ENCODE results near the gene TOE1.
A peak's percentile ranks its signal among the peaks of the same experiment; 100 is the strongest.

The TOE1 gene

DNA sequence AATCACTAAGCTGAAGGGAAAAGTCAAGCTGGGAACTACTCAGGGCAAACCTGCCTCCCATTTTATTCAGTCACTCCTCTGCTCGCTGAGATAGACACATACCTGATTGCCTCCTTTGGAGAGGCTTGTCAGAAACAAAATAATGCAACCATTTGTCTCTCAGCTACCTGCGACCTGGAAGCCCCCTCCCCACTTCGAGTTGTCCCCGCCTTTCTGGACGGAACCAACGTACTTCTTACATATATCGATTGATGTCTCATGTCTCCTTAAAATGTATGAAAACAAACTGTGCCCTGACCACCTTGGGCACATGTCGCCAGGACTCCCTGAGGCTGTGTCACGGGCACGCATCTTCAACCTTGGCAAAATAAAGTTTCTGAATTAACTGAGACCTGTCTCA lies 34.7 kb upstream of the TOE1 start:
- TF ChIP-seq POLR2AphosphoS5 (IDR thresholded peaks at IDR 0.05; ENCODE audit: low read depth, low read length), result no peak
- TF ChIP-seq TAF1 (IDR thresholded peaks at IDR 0.05; ENCODE audit: borderline replicate concordance, low read depth, low read length), result no peak
- no peak for TF ChIP-seq POLR2A (IDR thresholded peaks at IDR 0.05; ENCODE audit: low read depth, low read length)
- no peak for DNase-seq (ENCODE audit: insufficient read length)
- no peak for FAIRE-seq

DNA sequence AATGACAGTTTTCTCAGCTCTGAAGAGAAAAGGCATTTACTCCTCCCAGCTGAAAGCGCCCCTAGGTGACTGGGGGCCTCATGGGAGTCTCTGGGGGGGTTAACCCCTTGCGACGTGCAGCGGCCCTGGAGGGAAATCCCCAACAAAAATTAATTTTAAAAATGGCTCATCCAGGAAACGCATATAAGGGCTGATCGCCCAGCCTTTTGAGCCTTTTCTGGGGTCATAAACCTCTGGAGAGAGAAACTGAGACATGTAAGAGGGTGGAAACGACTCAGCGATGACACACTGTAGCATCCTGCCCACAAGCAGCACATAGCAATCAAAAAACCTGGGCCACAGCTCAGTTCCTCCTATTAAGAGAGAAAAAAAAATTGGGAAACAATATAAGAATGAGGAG lies 33.7 kb upstream of the TOE1 start:
- FAIRE-seq (peak; percentile 68), DNase-seq (ENCODE audit: insufficient read length) (no peak)
- TF ChIP-seq POLR2A (IDR thresholded peaks at IDR 0.05; ENCODE audit: low read depth, low read length), result no peak
- TF ChIP-seq POLR2AphosphoS5 (IDR thresholded peaks at IDR 0.05; ENCODE audit: low read depth, low read length), result no peak
- peak; percentile 48; the same call in 1 of the 2 replicates for TF ChIP-seq TAF1 (IDR thresholded peaks at IDR 0.05; ENCODE audit: borderline replicate concordance, low read depth, low read length)

DNA sequence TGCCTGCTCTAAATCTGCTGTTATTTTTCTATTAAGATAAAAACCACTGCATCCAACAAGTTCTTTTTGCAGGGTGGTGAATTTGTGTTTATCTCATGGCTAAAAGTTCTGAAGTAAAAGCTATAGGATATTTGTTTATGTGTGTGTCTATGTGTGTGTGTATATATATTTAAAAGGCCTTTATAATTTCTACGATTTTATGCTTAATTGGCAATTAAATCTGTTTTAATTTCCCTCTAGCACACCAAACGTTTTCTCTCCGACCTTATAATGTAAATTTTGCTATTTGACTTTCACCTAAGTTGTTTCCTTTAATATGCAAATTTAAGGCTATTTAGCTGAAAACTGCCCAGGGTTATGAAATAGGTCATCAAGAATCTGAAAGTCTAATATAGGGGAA lies 33.1 kb upstream of the TOE1 start:
- no peak for TF ChIP-seq TAF1 (IDR thresholded peaks at IDR 0.05; ENCODE audit: borderline replicate concordance, low read depth, low read length)
- TF ChIP-seq POLR2AphosphoS5 (IDR thresholded peaks at IDR 0.05; ENCODE audit: low read depth, low read length), result no peak
- no peak for TF ChIP-seq POLR2A (IDR thresholded peaks at IDR 0.05; ENCODE audit: low read depth, low read length)
- FAIRE-seq, result no peak

DNA sequence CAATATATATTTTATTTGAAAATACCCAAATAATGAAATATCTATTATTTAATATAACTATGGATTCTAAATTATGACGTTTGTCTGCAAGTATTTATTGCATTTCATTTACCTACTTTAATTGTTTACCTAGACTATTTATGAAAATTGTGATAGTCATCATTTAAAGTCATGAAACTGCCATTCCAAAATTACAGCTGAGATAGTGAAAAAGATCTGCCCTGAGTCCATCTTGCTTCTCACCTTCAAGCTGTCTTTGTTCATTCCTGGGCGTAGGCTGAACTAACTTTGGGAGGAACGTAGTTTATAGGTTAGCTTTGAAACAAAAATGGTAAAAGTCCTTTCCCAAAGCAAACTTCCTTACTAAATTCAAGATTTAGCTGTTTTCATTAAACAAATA lies 25.7 kb upstream of the TOE1 start:
- DNase-seq (ENCODE audit: insufficient read length), result no peak
- TF ChIP-seq POLR2AphosphoS5 (IDR thresholded peaks at IDR 0.05; ENCODE audit: low read depth, low read length) (no peak), POLR2A (IDR thresholded peaks at IDR 0.05; ENCODE audit: low read depth, low read length) (no peak), TAF1 (IDR thresholded peaks at IDR 0.05; ENCODE audit: borderline replicate concordance, low read depth, low read length) (no peak)

More for the DNA sequence above, 33.1 kb upstream of the TOE1 start:
- no peak for DNase-seq (ENCODE audit: insufficient read length)

DNA sequence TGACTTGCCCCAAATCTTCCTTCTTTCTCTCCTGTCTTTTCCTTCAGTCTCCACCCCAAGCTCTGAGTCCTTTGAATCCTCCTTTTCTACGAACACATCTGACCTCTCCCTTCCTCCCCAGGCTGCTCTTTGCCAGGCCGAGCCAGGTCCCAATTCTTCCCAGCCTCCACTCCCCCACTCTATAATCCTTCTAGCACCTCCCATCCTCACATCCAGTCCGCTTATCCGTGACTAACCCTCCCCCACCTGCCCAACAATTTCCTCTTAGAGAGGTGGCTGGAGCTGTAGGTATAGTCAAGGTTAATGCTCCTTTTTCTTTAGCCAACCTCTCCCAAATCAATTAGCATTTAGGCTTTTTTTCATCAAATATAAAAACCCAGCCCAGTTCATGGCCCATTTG lies 22.8 kb upstream of the TOE1 start:
- no peak for FAIRE-seq
- TF ChIP-seq POLR2A (IDR thresholded peaks at IDR 0.05; ENCODE audit: low read depth, low read length), result no peak
- no peak for TF ChIP-seq TAF1 (IDR thresholded peaks at IDR 0.05; ENCODE audit: borderline replicate concordance, low read depth, low read length)
- no peak for TF ChIP-seq POLR2AphosphoS5 (IDR thresholded peaks at IDR 0.05; ENCODE audit: low read depth, low read length)

More for the DNA sequence above, 25.7 kb upstream of the TOE1 start:
- FAIRE-seq, result no peak

DNA sequence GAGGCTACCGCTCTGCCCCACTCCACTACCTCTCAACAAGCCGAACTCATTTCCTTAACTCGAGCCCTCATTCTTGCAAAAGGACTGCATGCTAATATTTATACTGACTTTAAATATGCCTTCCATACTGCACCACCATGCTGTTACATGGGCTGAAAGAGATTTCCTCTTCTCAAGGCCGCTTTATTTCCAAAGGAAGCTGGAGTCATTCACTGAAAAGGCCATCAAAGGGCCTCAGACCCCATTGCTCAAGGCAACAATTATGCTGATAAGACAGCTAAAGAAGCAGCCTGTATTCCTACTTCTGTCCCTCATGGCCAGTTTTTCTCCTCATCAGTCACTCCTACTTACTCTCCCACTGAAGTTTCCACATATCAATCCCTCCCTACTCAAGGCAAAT lies 20.2 kb upstream of the TOE1 start:
- DNase-seq (ENCODE audit: insufficient read length), result no peak
- no peak for FAIRE-seq
- no peak for TF ChIP-seq TAF1 (IDR thresholded peaks at IDR 0.05; ENCODE audit: borderline replicate concordance, low read depth, low read length)

More for the DNA sequence above, 22.8 kb upstream of the TOE1 start:
- no peak for DNase-seq (ENCODE audit: insufficient read length)

DNA sequence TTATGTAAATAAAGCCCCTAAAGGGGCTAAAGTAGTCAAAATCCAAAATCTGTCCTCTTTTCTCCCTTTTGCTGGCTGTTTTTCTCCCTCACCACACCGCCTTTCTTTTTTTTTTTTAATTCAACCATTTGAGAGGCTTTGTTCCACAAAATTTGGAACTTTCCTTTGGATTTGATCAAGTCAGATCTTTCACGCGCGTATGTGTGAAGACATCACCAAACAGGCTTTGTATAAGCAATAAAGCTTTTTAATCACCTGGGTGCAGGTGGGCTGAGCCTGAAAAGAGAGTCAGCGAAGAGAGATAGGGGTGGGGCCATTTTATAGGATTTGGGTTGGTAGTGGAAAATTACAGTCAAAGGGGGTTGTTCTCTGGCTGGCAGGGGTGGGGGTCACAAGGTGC lies 18.5 kb upstream of the TOE1 start:
- TF ChIP-seq POLR2A (IDR thresholded peaks at IDR 0.05; ENCODE audit: low read depth, low read length) (no peak), TAF1 (IDR thresholded peaks at IDR 0.05; ENCODE audit: borderline replicate concordance, low read depth, low read length) (no peak), POLR2AphosphoS5 (IDR thresholded peaks at IDR 0.05; ENCODE audit: low read depth, low read length) (no peak)
- no peak for DNase-seq (ENCODE audit: insufficient read length)
- FAIRE-seq, result no peak

DNA sequence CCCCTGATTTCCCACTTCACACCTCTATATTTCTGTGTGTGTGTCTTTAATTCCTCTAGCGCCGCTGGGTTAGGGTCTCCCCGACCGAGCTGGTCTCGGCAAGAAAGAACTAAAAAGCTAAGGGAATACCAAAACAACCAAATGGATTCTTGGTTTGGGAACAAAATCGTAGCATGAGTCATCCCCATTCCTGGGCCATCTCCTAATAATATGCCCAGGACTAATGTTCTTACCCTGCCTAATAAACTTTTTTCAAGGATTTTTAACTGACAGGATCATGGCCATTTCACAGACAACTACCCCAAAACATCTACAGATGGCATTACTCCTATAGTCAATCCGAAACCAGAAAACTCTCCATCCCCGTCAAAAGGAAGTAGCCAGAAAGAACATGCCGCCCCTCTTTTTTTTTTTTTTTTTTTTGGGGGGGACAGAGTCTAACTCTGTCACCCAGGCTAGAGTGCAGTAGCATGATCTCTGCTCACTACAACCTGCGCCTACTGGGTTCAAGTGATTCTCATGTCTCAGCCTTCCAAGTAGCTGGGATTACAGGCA lies 17.4 kb upstream of the TOE1 start:
- TF ChIP-seq TAF1 (IDR thresholded peaks at IDR 0.05; ENCODE audit: borderline replicate concordance, low read depth, low read length), result no peak
- no peak for TF ChIP-seq POLR2AphosphoS5 (IDR thresholded peaks at IDR 0.05; ENCODE audit: low read depth, low read length)
- no peak for TF ChIP-seq POLR2A (IDR thresholded peaks at IDR 0.05; ENCODE audit: low read depth, low read length)
- DNase-seq (ENCODE audit: insufficient read length) (no peak), FAIRE-seq (no peak)

DNA sequence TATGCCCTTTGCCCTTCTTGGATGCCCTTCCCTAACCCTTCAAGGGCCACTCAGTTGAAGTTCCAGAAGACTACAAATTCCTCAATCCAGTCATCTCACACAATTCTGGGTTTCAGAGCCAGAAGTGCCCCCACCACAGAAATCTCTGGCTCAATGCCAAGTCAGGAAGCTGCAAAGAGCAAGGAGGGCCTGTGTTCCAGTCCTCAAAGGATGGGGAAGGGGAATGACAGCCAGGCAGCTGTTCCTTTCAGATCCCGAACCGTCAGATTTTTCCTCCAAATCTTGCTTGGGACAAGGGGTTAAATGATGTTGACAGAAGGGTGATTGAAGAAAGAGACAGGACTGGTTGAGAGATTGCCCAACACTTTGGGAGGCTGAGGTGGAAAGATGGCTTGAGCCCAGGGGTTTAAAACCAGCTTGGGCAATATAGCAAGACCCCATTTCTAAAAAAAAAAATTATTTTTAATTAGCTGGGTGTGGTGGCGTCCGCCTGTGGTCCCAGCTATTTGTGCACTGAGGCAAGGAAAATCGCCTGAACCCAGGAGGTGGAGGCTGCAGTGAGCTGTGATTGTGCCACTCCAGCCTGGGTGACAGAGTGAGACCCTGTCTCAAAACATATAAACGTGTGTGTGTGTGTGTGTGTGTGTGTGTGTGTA lies 14.0 kb upstream of the TOE1 start:
- FAIRE-seq (no peak), DNase-seq (ENCODE audit: insufficient read length) (no peak)
- TF ChIP-seq POLR2A (IDR thresholded peaks at IDR 0.05; ENCODE audit: low read depth, low read length) (no peak), TAF1 (IDR thresholded peaks at IDR 0.05; ENCODE audit: borderline replicate concordance, low read depth, low read length) (no peak), POLR2AphosphoS5 (IDR thresholded peaks at IDR 0.05; ENCODE audit: low read depth, low read length) (no peak)

DNA sequence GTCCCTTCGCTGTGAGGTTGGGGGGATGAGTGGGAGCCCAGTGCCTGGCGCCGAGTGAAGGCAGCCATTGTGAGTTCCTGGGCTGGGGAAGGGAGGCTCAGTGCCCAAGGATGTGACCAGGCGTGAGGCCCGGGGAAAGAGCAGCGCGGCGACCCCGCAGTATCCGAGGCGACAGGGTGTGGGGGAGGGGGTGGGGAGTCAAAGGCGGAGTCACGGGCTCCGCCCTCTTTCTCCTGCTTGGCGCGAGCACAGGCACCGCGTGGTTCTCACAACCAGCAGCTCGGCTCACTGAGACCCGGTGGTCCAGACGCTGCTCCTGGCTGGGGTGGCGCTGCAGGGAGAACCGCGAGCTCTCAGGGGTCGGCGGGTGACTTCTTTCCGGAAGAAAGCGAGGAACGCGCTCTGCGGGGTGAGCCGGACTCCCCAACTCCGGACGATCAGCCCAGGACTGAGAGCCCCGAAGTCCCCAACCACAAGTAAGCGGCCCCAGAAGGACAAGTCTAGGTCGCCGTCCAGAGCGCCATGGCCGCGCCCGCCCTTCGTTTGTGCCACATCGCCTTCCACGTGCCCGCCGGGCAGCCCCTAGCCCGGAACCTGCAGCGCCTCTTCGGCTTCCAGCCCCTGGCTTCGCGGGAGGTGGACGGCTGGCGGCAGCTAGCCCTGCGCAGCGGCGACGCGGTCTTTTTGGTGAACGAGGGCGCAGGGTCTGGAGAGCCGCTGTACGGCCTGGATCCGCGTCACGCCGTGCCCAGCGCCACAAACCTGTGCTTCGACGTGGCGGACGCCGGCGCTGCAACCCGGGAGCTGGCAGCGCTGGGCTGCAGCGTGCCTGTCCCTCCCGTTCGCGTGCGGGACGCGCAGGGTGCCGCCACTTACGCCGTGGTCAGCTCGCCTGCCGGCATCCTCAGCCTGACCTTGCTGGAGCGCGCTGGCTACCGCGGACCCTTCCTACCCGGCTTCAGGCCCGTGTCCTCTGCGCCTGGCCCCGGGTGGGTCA lies 13.0 kb upstream of the TOE1 start, which contains the start of gene HPDL:
HPDL (plus strand) TSS at position 269 of the 997 bp plus-strand sequence; CDS start at position 523, 254 bp downstream.
- TF ChIP-seq POLR2A (IDR thresholded peaks at IDR 0.05; ENCODE audit: low read depth, low read length) (peak; percentile 93), TAF1 (IDR thresholded peaks at IDR 0.05; ENCODE audit: borderline replicate concordance, low read depth, low read length) (peak; percentile 84), POLR2AphosphoS5 (IDR thresholded peaks at IDR 0.05; ENCODE audit: low read depth, low read length) (peak; percentile 94)
- DNase-seq (ENCODE audit: insufficient read length) (peak; percentile 78), FAIRE-seq (no peak)
